NCI-H345 treated with DMSO at 0.1 percent for 48 hours (cell line): Measurements from ENCODE around the gene SUDS3.

Source experiments
- DNase-seq: peaks from one replicate; lab custom pipeline; 2025; ENCODE audit not compliant: unreplicated experiment; lab: John Stamatoyannopoulos, UW

SUDS3 gene

GRCh38 chr12:118446247-118446646 is 69.9 kb downstream of the SUDS3 start:
- DNase-seq = no peak

- no peak for DNase-seq
These were observed 70.8 kb downstream of the SUDS3 start for GRCh38 chr12:118447181-118447580.

DNA sequence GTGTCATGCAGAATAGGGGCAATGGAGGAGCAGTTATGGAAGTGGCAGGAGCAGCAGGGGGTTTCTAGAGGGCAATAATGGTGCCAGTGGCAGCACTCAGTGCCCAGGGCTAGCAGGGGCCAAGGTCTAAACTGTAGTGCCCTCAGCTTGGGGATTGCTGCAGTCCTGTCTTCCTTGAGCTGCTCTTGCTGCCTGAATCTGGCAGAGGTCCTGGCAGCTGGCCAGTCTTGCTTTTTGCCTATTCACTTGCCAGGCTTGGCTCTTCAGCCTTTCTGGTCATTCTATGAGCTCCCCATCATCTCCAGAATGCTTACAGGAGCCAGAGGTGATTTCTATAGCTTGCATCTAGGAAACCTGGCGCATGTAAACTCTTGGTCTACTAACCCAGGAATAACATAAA is 72.0 kb downstream of the SUDS3 start:
- DNase-seq = no peak

- no peak for DNase-seq
These were observed 79.0 kb downstream of the SUDS3 start for GRCh38 chr12:118455327-118455726.

DNA sequence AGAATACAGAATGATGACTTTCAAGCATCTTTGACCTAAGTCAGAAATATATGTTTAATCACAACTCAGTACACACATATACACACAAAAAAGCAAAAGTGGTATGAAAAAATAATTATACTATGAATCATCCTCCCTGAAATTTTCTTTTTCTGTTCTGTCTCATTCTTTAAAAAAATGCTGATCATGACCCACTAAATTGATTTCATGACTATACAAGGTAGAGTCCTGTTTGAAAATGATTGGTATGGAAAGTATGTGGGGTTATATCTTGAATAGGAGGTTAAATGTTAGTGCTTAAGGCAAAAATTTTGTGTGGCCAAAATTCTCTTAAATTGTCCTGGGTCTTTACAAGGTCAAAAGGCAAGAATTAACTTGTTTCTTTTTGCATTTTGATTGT is 80.4 kb downstream of the SUDS3 start:
- no peak for DNase-seq

DNA sequence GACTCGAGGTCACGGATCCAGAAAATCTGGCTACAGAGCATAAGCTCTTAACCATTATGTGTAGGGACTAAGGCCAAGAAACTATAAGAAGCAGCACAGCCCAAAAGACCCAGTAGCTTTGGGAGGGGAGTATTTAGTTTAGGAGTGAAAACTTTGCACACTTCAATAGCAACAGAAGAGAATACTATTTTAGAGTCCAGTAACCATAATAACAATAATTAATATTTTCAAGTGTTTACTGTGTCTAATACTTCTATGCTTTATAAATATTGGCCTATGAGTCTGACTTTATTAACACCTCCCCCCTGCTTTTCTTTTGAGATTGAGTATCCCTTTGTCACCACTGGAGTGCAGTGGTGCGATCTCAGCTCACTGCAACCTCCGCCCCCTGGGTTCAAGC is 82.8 kb downstream of the SUDS3 start:
- no peak for DNase-seq

- no peak for DNase-seq
These were observed 87.3 kb downstream of the SUDS3 start for GRCh38 chr12:118463677-118464076.

DNA sequence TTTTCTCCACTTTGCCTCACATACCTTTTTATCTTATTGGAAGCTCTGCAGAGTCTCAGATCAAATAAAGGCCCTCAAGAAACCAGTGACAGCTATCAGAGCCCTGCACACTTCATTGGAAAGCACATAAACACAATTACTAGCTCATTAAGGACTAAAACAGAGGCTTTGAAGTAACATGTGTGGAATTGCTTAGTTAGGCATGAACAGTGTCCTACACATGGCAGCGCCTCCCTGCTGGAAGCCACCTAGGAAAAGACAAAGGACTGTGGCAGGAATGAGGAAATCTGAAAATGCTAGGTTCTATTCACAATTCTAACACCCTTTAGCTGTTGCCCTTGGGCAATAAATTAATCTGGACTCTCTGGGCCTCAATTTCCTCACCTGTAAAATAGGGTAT is 89.4 kb downstream of the SUDS3 start:
- no peak for DNase-seq
